Activated B cell treated with CpG ODN at 0.5 μM for 24 hours (primary cell): ENCODE measurements around the gene CALN1. TPM values are rescaled to one million over a fixed set of nuclear protein-coding genes. Genes with fewer than 3 reads are reported as not detected.

Experiments used
- ATAC-seq: fragments of 200-7000 bp; cut with Tn5 transposase; one replicate; pipeline ENCODE4 v1.10.0; 2021; ENCODE audit warnings: low read depth, mild to moderate bottlenecking, moderate library complexity
- CTCF ChIA-PET: fragments of 350-600 bp; sonication (Branson Sonifier 250); formaldehyde crosslinking; loops from one replicate; lab custom pipeline; 2021; ENCODE audit warnings: antibody characterized with exemption; lab: Charles Lee
- POLR2A ChIA-PET: fragments of 350-600 bp; sonication (Branson Sonifier 250); formaldehyde crosslinking; loops from one replicate; lab custom pipeline; 2021; ENCODE audit warnings: antibody characterized with exemption; lab: Charles Lee
- DNase-seq: peaks from one replicate; pipeline ENCODE4 v3.0.0; 2022
- H3K27ac Mint-ChIP-seq: one replicate; pipeline ENCODE4 v1.8.0; 2020; ENCODE audit warnings: mixed read lengths
- H3K27me3 Mint-ChIP-seq: one replicate; pipeline ENCODE4 v1.8.0; 2021; ENCODE audit warnings: mixed read lengths
- H3K36me3 Mint-ChIP-seq: one replicate; pipeline ENCODE4 v1.8.0; 2021; ENCODE audit warnings: low read depth, mixed read lengths
- H3K4me1 Mint-ChIP-seq: one replicate; pipeline ENCODE4 v1.8.0; 2021; ENCODE audit warnings: mixed read lengths
- H3K4me3 Mint-ChIP-seq: one replicate; pipeline ENCODE4 v1.8.0; 2020; ENCODE audit warnings: mild to moderate bottlenecking, mixed read lengths
- H3K9me3 Mint-ChIP-seq: one replicate; pipeline ENCODE4 v1.8.0; 2020; ENCODE audit warnings: mixed read lengths
- intact Hi-C: fragments of 100-400 bp; cut with micrococcal nuclease; formaldehyde crosslinking; loops from one replicate; pipeline ENCODE4 v1.15.1; 2024
- total RNA-seq: library from RNA; stranded (reverse); gene quantifications from 2 replicates; pipeline ENCODE4 v1.2.3, GENCODE V29; 2022
- TF ChIP-seq, protein P1 (sequence below): fragments of 200-600 bp; IDR thresholded peaks from one replicate; pipeline ENCODE4 v1.8.0; 2022; ENCODE audit warnings: antibody characterized with exemption, mild to moderate bottlenecking

CALN1 gene
- total RNA-seq, 1 donor from 2014 or later: not detected

GRCh38 chr7:72007018-72007417 lies 405.1 kb downstream of the CALN1 start:
- H3K9me3 Mint-ChIP-seq: peaks cover 4% of the 10 kb centered on the region
- no peaks in the 10 kb centered on the region for H3K36me3 Mint-ChIP-seq
- no peaks in the 10 kb centered on the region for H3K27me3 Mint-ChIP-seq
- no peak for ATAC-seq
- H3K4me3 Mint-ChIP-seq: no peak overlapping the region
- DNase-seq: no peak
- TF ChIP-seq, protein P1, sequence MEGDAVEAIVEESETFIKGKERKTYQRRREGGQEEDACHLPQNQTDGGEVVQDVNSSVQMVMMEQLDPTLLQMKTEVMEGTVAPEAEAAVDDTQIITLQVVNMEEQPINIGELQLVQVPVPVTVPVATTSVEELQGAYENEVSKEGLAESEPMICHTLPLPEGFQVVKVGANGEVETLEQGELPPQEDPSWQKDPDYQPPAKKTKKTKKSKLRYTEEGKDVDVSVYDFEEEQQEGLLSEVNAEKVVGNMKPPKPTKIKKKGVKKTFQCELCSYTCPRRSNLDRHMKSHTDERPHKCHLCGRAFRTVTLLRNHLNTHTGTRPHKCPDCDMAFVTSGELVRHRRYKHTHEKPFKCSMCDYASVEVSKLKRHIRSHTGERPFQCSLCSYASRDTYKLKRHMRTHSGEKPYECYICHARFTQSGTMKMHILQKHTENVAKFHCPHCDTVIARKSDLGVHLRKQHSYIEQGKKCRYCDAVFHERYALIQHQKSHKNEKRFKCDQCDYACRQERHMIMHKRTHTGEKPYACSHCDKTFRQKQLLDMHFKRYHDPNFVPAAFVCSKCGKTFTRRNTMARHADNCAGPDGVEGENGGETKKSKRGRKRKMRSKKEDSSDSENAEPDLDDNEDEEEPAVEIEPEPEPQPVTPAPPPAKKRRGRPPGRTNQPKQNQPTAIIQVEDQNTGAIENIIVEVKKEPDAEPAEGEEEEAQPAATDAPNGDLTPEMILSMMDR: no peak
- intact Hi-C loops: no loop called here
- H3K27ac Mint-ChIP-seq: no peak overlapping the region
- CTCF ChIA-PET: no interaction called here
- POLR2A ChIA-PET: no interaction called here
- H3K4me1 Mint-ChIP-seq: no peaks in the 10 kb centered on the region

DNA sequence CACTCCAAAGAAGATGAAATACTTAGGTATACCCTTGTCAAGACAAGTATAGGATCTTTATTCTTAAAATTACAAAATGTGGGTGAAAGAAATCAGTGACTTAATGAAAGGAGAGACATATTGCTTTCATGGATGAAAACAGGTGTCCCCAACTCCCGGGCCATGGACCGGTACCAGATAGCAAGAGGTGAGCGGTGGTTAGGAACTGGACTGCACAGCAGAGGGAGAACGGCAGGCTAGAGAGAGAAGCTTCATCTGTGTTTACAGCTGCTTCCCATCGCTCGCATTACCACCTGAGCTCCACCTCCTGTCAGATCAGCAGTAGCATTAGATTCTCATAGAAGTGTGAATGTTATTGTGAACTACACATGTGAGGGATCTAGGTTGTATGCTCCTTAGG lies 408.9 kb downstream of the CALN1 start:
- intact Hi-C loops: no loop called here
- Mint-ChIP-seq H3K4me3 (no peak overlapping the region), H3K36me3 (no peaks in the 10 kb centered on the region), H3K27me3 (no peaks in the 10 kb centered on the region), H3K9me3 (peaks cover 4% of the 10 kb centered on the region), H3K27ac (no peak overlapping the region), H3K4me1 (no peaks in the 10 kb centered on the region)
- ATAC-seq (no peak), DNase-seq (no peak)
- ChIA-PET POLR2A (no interaction called here), CTCF (no interaction called here)
- TF ChIP-seq, protein P1: no peak

GRCh38 chr7:71996141-71996540 lies 416.0 kb downstream of the CALN1 start:
- ATAC-seq: no peak
- TF ChIP-seq, protein P1: no peak
- CTCF ChIA-PET: no interaction called here
- no peak for DNase-seq
- Mint-ChIP-seq H3K4me1 (no peaks in the 10 kb centered on the region), H3K4me3 (no peak overlapping the region), H3K9me3 (peaks cover 4% of the 10 kb centered on the region), H3K27me3 (no peaks in the 10 kb centered on the region), H3K27ac (no peak overlapping the region), H3K36me3 (no peaks in the 10 kb centered on the region)
- intact Hi-C loops: no loop called here
- POLR2A ChIA-PET: no interaction called here

- no peak overlapping the region for H3K27ac Mint-ChIP-seq
- ChIA-PET CTCF (no interaction called here), POLR2A (no interaction called here)
- H3K4me3 Mint-ChIP-seq: no peak overlapping the region
- intact Hi-C loops: no loop called here
- TF ChIP-seq, protein P1: no peak
- H3K36me3 Mint-ChIP-seq: no peaks in the 10 kb centered on the region
- ATAC-seq (no peak), DNase-seq (no peak)
- H3K4me1 Mint-ChIP-seq: no peaks in the 10 kb centered on the region
- H3K27me3 Mint-ChIP-seq: no peaks in the 10 kb centered on the region
- H3K9me3 Mint-ChIP-seq: peaks cover 4% of the 10 kb centered on the region
Measured at GRCh38 chr7:71995111-71995510, 417.0 kb downstream of the CALN1 start.

GRCh38 chr7:71991586-71991985 lies 420.6 kb downstream of the CALN1 start:
- DNase-seq: no peak
- TF ChIP-seq, protein P1: no peak
- Mint-ChIP-seq H3K27me3 (no peaks in the 10 kb centered on the region), H3K4me1 (no peaks in the 10 kb centered on the region), H3K36me3 (no peaks in the 10 kb centered on the region), H3K27ac (no peak overlapping the region), H3K9me3 (no peaks in the 10 kb centered on the region), H3K4me3 (no peak overlapping the region)
- no peak for ATAC-seq
- intact Hi-C loops: no loop called here
- POLR2A ChIA-PET: no interaction called here
- CTCF ChIA-PET: no interaction called here
